Mammary epithelial cell (primary cell): ENCODE data around the gene VPS37C.

ENCODE experiments used
- EZH2 ChIP-seq: IDR thresholded peaks from 2 replicates; pipeline ENCODE4 v1.6.1; 2012; ENCODE audit warnings: low read length, inconsistent platforms, borderline replicate concordance
- TF ChIP-seq, protein P1 (sequence below), 2 donors: IDR thresholded peaks in 1 of 2; conservative IDR thresholded peaks in 1 of 2; 2 replicates each; pipeline ENCODE4 v1.5.1; 2011 to 2012; ENCODE audit warnings: inconsistent platforms in 2 of 2, low read length in 2 of 2, mild to moderate bottlenecking in 2 of 2, control low read depth in 1 of 2, low read depth in 1 of 2; ENCODE audit not compliant: insufficient read depth in 1 of 2; ENCODE audit errors: extremely low read depth in 1 of 2

DNA sequence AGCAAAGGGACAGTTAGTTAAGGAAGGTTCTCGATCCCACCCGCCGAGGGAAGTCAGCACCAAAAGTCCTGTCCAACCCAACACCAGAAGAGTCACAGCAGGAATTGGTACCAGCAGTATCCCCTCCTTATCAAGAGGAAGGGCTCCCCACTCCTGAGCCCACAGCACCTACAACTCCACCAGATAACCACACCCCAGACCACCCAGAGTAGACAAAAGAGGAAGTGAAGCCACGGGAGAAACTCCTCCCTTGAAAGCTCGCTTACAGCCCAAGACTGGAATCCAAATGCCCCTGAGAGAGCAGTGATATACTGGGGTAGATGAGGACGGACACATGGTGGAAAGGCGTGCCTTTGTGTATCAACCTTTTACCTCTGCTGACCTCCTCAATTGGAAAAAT lies 66.2 kb downstream of the VPS37C start:
- TF ChIP-seq, protein P1, sequence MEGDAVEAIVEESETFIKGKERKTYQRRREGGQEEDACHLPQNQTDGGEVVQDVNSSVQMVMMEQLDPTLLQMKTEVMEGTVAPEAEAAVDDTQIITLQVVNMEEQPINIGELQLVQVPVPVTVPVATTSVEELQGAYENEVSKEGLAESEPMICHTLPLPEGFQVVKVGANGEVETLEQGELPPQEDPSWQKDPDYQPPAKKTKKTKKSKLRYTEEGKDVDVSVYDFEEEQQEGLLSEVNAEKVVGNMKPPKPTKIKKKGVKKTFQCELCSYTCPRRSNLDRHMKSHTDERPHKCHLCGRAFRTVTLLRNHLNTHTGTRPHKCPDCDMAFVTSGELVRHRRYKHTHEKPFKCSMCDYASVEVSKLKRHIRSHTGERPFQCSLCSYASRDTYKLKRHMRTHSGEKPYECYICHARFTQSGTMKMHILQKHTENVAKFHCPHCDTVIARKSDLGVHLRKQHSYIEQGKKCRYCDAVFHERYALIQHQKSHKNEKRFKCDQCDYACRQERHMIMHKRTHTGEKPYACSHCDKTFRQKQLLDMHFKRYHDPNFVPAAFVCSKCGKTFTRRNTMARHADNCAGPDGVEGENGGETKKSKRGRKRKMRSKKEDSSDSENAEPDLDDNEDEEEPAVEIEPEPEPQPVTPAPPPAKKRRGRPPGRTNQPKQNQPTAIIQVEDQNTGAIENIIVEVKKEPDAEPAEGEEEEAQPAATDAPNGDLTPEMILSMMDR (conservative IDR thresholded peaks at IDR 0.05 in 1 of 2, IDR thresholded peaks at IDR 0.05 in 1 of 2; ENCODE audit: extremely low read depth in 1 of 2, insufficient read depth in 1 of 2, low read depth in 1 of 2, low read length in 2 of 2): no peak
- no peak for TF ChIP-seq EZH2
